ENCODE data around the gene OSBPL6.

- no peak for TF ChIP-seq CTCF (IDR thresholded peaks at IDR 0.05)
- TF ChIP-seq POLR2A (IDR thresholded peaks at IDR 0.05): no peak
Observed at GRCh38 chr2:178452334-178452733, 258.0 kb downstream of the OSBPL6 start.

All from right lobe of liver (tissue), 4 donors.